ENCODE measurements around the gene KHDC1L.
"Not testable (repeated sequence)": the region's sequence is repeated elsewhere in the genome, so short reads cannot be mapped to it uniquely, and the experiment has no call there.

The KHDC1L gene

GRCh38 chr6:73258721-73259120 lies 33.4 kb upstream of the KHDC1L start:
- Histone ChIP-seq H3K36me3 (replicated peaks) (no peaks in the 10 kb centered on the region), H3K27ac (no peak overlapping the region)

GRCh38 chr6:73254323-73254722 lies 29.0 kb upstream of the KHDC1L start:
- H3K4me3 ChIP-seq (ENCODE audit: low read depth, low read length); H3K27ac ChIP-seq; DNase-seq; H3K27me3 ChIP-seq (replicated peaks); H3K36me3 ChIP-seq (replicated peaks); in situ Hi-C loops (cut with HindIII; ENCODE audit: low pct_ligation_motif_present, low sequenced_read_pairs): not testable (repeated sequence)

More at GRCh38 chr6:73258721-73259120, 33.4 kb upstream of the KHDC1L start:
- Histone ChIP-seq H3K4me3 (ENCODE audit: low read depth, low read length) (no peak overlapping the region), H3K27me3 (replicated peaks) (no peaks in the 10 kb centered on the region)
- TF ChIP-seq CTCF (IDR thresholded peaks at IDR 0.05; ENCODE audit: low read depth, low read length, missing control alignments), result no peak
- no peak for DNase-seq
- in situ Hi-C loops (cut with HindIII; ENCODE audit: low pct_ligation_motif_present, low sequenced_read_pairs), result no loop called here

GRCh38 chr6:73252703-73253102 lies 27.4 kb upstream of the KHDC1L start:
- H3K27me3 ChIP-seq (replicated peaks), result no peaks in the 10 kb centered on the region
- H3K4me3 ChIP-seq (ENCODE audit: low read depth, low read length), result no peak overlapping the region
- no peak for TF ChIP-seq CTCF (IDR thresholded peaks at IDR 0.05; ENCODE audit: low read depth, low read length, missing control alignments)
- no peaks in the 10 kb centered on the region for H3K36me3 ChIP-seq (replicated peaks)
- DNase-seq, result no peak
- no peak overlapping the region for H3K27ac ChIP-seq
- in situ Hi-C loops (cut with HindIII; ENCODE audit: low pct_ligation_motif_present, low sequenced_read_pairs), result no loop called here

- Histone ChIP-seq H3K27me3 (replicated peaks) (no peaks in the 10 kb centered on the region), H3K27ac (no peak overlapping the region), H3K36me3 (replicated peaks) (no peaks in the 10 kb centered on the region), H3K4me3 (ENCODE audit: low read depth, low read length) (no peak overlapping the region)
- no peak for DNase-seq
- in situ Hi-C loops (cut with HindIII; ENCODE audit: low pct_ligation_motif_present, low sequenced_read_pairs), result no loop called here
- TF ChIP-seq CTCF (IDR thresholded peaks at IDR 0.05; ENCODE audit: low read depth, low read length, missing control alignments), result no peak
Observed at GRCh38 chr6:73250016-73250415, 24.7 kb upstream of the KHDC1L start.

GRCh38 chr6:73248192-73248903 lies 23.1 kb upstream of the KHDC1L start:
- in situ Hi-C loops (cut with HindIII; ENCODE audit: low pct_ligation_motif_present, low sequenced_read_pairs), result no loop called here
- H3K4me3 ChIP-seq (ENCODE audit: low read depth, low read length), result no peak overlapping the region
- H3K27ac ChIP-seq, result no peak overlapping the region
- no peaks in the 10 kb centered on the region for H3K27me3 ChIP-seq (replicated peaks)
- no peak for TF ChIP-seq CTCF (IDR thresholded peaks at IDR 0.05; ENCODE audit: low read depth, low read length, missing control alignments)
- no peaks in the 10 kb centered on the region for H3K36me3 ChIP-seq (replicated peaks)
- DNase-seq, result no peak

GRCh38 chr6:73242001-73242400 lies 16.7 kb upstream of the KHDC1L start:
- no peak for DNase-seq
- Histone ChIP-seq H3K27me3 (replicated peaks) (no peaks in the 10 kb centered on the region), H3K36me3 (replicated peaks) (no peaks in the 10 kb centered on the region), H3K4me3 (ENCODE audit: low read depth, low read length) (no peak overlapping the region), H3K27ac (no peak overlapping the region)
- no peak for TF ChIP-seq CTCF (IDR thresholded peaks at IDR 0.05; ENCODE audit: low read depth, low read length, missing control alignments)
- in situ Hi-C loops (cut with HindIII; ENCODE audit: low pct_ligation_motif_present, low sequenced_read_pairs), result no loop called here
